ENCODE data around the gene TP53I11.

The TP53I11 gene

DNA sequence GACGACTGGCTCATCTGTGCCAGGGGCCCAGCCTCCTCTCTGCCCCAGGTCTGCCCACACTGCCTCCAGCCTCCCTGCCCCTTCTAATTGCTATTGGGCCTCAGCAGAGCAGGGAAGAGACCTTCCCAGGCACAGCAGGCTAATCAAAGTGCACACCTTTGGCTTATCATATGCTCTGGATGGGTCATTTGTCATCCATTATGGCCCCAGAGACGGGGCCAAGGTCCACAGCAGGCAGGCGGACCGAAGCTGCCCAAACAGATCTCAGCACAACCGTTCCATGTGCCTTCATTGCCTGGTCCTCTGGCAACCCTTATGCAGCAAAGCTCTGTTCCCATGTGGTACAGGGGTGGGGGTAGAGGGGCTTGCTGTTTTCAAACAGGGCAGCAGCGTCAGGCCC is 66.6 kb downstream of the TP53I11 start:
- TF ChIP-seq TCF4 (CRISPR knock-in tag; IDR thresholded peaks at IDR 0.05; ENCODE audit: borderline replicate concordance), result no peak
- TF ChIP-seq PPARA (CRISPR knock-in tag; IDR thresholded peaks at IDR 0.05; ENCODE audit: borderline replicate concordance), result no peak
- no peak for TF ChIP-seq RARB (CRISPR knock-in tag; IDR thresholded peaks at IDR 0.05)
- TF ChIP-seq ARNTL (CRISPR knock-in tag; IDR thresholded peaks at IDR 0.05; ENCODE audit: borderline replicate concordance, low read depth), result no peak
- TF ChIP-seq ESRRG (CRISPR knock-in tag; IDR thresholded peaks at IDR 0.05), result no peak
- no peak for TF ChIP-seq TOX (CRISPR knock-in tag; IDR thresholded peaks at IDR 0.05; ENCODE audit: borderline replicate concordance)
- no peak for ATAC-seq

- TF ChIP-seq TCF4 (CRISPR knock-in tag; IDR thresholded peaks at IDR 0.05; ENCODE audit: borderline replicate concordance) (no peak), CSDC2 (CRISPR knock-in tag; IDR thresholded peaks at IDR 0.05) (no peak), BACH2 (CRISPR knock-in tag; IDR thresholded peaks at IDR 0.05; ENCODE audit: borderline replicate concordance) (no peak), OSR1 (CRISPR knock-in tag; IDR thresholded peaks at IDR 0.05) (no peak), RARB (CRISPR knock-in tag; IDR thresholded peaks at IDR 0.05) (no peak), ZNF70 (CRISPR knock-in tag; IDR thresholded peaks at IDR 0.05) (no peak), ESRRG (CRISPR knock-in tag; IDR thresholded peaks at IDR 0.05) (no peak), ZFP30 (CRISPR knock-in tag; IDR thresholded peaks at IDR 0.05) (no peak), ZNF565 (CRISPR knock-in tag; conservative IDR thresholded peaks at IDR 0.05; ENCODE audit: low read depth) (no peak)
- TF ChIP-seq, protein P1, sequence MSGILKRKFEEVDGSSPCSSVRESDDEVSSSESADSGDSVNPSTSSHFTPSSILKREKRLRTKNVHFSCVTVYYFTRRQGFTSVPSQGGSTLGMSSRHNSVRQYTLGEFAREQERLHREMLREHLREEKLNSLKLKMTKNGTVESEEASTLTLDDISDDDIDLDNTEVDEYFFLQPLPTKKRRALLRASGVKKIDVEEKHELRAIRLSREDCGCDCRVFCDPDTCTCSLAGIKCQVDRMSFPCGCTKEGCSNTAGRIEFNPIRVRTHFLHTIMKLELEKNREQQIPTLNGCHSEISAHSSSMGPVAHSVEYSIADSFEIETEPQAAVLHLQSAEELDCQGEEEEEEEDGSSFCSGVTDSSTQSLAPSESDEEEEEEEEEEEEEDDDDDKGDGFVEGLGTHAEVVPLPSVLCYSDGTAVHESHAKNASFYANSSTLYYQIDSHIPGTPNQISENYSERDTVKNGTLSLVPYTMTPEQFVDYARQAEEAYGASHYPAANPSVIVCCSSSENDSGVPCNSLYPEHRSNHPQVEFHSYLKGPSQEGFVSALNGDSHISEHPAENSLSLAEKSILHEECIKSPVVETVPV (CRISPR knock-in tag; IDR thresholded peaks at IDR 0.05), result no peak
- no peak for ATAC-seq
Measured at GRCh38 chr11:44883277-44883676, 67.4 kb downstream of the TP53I11 start.
